Natural killer cell (primary cell): ENCODE results near the gene PGRMC1. TPM values are rescaled to one million over a fixed set of nuclear protein-coding genes. Genes with fewer than 3 reads are reported as not detected.
"Not testable (repeated sequence)": the region's sequence is repeated elsewhere in the genome, so short reads cannot be mapped to it uniquely, and the experiment has no call there.

Source experiments
- ATAC-seq, 3 donors: fragments of 150-1000 bp in 2 of 3; fragments of 200-7000 bp in 1 of 3; cut with Tn5 transposase; 1 replicate in 1 of 3; 2 replicates in 2 of 3; pipeline ENCODE4 v1.10.0; 2021; ENCODE audit warnings: mild to moderate bottlenecking in 2 of 3, moderate library complexity in 2 of 3
- DNase-seq, 2 donors: peaks; one replicate each; pipeline versions ENCODE4 v3.0.0 to v3.0.0-alpha.2; 2013 to 2021; ENCODE audit warnings: mixed read lengths in 1 of 2
- H3K27ac ChIP-seq: one replicate; pipeline ENCODE4 v1.5.1; 2013; ENCODE audit warnings: mild to moderate bottlenecking, low read length
- H3K27me3 ChIP-seq: one replicate; pipeline ENCODE4 v1.6.1; 2013; ENCODE audit warnings: low read length; ENCODE audit not compliant: control insufficient read depth, insufficient read depth
- H3K36me3 ChIP-seq: one replicate; pipeline ENCODE4 v1.6.1; 2013; ENCODE audit warnings: low read length; ENCODE audit not compliant: control insufficient read depth, insufficient read depth
- H3K4me1 ChIP-seq: one replicate; pipeline ENCODE4 v1.6.1; 2013; ENCODE audit warnings: low read length; ENCODE audit not compliant: control insufficient read depth, insufficient read depth
- H3K4me3 ChIP-seq: one replicate; pipeline ENCODE4 v1.5.1; 2013; ENCODE audit warnings: low read length
- H3K9me3 ChIP-seq: one replicate; pipeline ENCODE4 v1.6.1; 2013; ENCODE audit warnings: low read length; ENCODE audit not compliant: control insufficient read depth, insufficient read depth
- H3K27ac Mint-ChIP-seq, 2 donors: one replicate each; pipeline ENCODE4 v1.8.0; 2022; ENCODE audit warnings: mild to moderate bottlenecking in 2 of 2, mixed read lengths in 2 of 2, moderate library complexity in 1 of 2
- H3K27me3 Mint-ChIP-seq, 2 donors: one replicate each; pipeline ENCODE4 v1.8.0; 2022; ENCODE audit warnings: low read depth in 2 of 2, mixed read lengths in 2 of 2
- H3K36me3 Mint-ChIP-seq: one replicate; pipeline ENCODE4 v1.8.0; 2022; ENCODE audit warnings: mixed read lengths
- H3K4me1 Mint-ChIP-seq, 2 donors: one replicate each; pipeline ENCODE4 v1.8.0; 2022; ENCODE audit warnings: mixed read lengths in 2 of 2
- H3K4me3 Mint-ChIP-seq: one replicate; pipeline ENCODE4 v1.8.0; 2022; ENCODE audit warnings: mild to moderate bottlenecking, moderate library complexity, mixed read lengths
- H3K9me3 Mint-ChIP-seq, 2 donors: one replicate each; pipeline ENCODE4 v1.8.0; 2022; ENCODE audit warnings: mixed read lengths in 2 of 2
- WGBS: methylation state at CpG from one replicate; pipeline ENCODE4 v1.1.7; 2013; ENCODE audit warnings: missing lambda C conversion rate; ENCODE audit not compliant: insufficient coverage; 5-methylcytosine and 5-hydroxymethylcytosine counted together
- intact Hi-C: fragments of 100-400 bp; cut with micrococcal nuclease; formaldehyde crosslinking; loops from one replicate; pipeline ENCODE4 v1.14.2; 2022
- total RNA-seq, 4 donors: library from RNA; stranded (reverse); fragments of 120-200 nt in 1 of 4; gene quantifications; one replicate each; pipeline versions ENCODE4 v1.2.3 to v1.2.4, GENCODE V29; 2013 to 2022
- TF ChIP-seq, protein P1 (sequence below): fragments of 200-600 bp; IDR thresholded peaks from one replicate; pipeline ENCODE4 v1.8.0; 2022; ENCODE audit warnings: antibody characterized with exemption

Gene PGRMC1
- total RNA-seq, 3 donors from 2014 or later (not counting 1 experiment from before 2014, with no cell fraction given): 11.5 to 13.6 (median 13.2) TPM

DNA sequence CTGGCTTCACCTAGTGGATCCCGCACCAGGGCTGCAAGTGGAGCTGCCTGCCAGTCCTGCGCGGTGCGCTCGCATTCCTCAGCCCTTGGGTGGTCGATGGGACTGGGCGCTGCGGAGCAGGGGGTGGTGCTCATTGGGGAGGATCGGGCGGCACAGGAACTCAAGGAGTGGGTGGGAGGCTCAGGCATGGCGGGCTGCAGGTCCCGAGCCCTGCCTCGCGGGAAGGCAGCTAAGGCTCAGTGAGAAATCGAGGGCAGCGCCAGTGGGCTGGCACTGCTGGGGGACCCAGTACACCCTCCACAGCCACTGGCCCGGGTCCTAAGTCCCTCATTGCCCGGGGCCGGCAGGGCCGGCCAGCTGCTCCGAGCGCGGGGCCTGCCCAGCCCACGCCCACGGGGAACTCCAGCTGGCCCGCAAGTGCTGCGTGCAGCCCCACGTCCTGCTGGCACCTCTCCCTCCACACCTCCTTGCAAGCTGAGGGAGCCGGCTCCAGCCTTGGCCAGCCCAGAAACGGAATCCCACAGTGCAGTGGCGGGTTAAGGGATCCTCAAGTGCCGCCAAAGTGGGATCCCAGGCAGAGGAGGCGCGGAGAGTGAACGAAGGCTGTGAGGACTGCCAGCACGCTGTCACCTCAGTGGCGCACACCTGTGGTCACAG, 27.6 kb upstream of the PGRMC1 start:
- ATAC-seq (no peak), DNase-seq (no peak)
- Histone ChIP-seq H3K27ac (no peak overlapping the region), H3K36me3 (no peaks in the 10 kb centered on the region), H3K4me1 (no peaks in the 10 kb centered on the region), H3K9me3 (no peaks in the 10 kb centered on the region), H3K27me3 (no peaks in the 10 kb centered on the region), H3K4me3 (no peak overlapping the region)
- Mint-ChIP-seq H3K36me3 (no peaks in the 10 kb centered on the region), H3K27me3 (peaks cover 10 to 51% of the 10 kb centered on the region in 2 donors), H3K27ac (no peak overlapping the region), H3K4me1 (no peaks in the 10 kb centered on the region), H3K9me3 (no peaks in the 10 kb centered on the region), H3K4me3 (no peak overlapping the region)
- WGBS: 95% methylated on average over 34 of the region's 37 CpGs
- TF ChIP-seq, protein P1, sequence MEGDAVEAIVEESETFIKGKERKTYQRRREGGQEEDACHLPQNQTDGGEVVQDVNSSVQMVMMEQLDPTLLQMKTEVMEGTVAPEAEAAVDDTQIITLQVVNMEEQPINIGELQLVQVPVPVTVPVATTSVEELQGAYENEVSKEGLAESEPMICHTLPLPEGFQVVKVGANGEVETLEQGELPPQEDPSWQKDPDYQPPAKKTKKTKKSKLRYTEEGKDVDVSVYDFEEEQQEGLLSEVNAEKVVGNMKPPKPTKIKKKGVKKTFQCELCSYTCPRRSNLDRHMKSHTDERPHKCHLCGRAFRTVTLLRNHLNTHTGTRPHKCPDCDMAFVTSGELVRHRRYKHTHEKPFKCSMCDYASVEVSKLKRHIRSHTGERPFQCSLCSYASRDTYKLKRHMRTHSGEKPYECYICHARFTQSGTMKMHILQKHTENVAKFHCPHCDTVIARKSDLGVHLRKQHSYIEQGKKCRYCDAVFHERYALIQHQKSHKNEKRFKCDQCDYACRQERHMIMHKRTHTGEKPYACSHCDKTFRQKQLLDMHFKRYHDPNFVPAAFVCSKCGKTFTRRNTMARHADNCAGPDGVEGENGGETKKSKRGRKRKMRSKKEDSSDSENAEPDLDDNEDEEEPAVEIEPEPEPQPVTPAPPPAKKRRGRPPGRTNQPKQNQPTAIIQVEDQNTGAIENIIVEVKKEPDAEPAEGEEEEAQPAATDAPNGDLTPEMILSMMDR: no peak
- intact Hi-C loops: no loop called here

DNA sequence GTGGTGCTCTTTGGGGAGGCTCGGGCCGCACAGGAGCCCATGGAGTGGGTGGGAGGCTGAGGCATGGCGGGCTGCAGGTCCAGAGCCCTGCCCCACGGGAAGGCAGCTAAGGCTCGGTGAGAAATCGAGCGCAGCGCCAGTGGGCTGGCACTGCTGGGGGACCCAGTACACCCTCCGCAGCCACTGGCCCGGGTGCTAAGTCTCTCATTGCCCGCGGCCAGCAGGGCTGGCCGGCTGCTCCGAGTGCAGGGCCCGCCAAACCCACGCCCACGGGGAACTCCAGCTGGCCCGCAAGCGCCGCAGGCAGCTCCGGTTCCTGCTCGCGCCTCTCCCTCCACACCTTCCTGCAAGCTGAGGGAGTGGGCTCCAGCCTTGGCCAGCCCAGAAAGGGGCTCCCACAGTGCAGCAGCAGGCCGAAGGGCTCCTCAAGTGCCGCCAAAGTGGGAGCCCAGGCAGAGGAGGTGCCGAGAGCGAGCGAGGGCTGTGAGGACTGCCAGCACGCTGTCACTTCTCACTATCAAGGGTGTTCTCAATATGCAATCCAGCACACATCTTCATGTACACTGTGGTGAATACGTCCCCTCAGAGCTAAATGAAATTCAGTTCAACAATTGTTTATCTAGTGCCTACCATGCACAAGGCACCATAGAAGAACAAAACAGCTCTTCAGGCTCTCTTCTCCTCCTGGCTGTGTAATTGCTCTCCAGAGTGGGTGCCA, 25.0 kb upstream of the PGRMC1 start:
- H3K4me3 ChIP-seq, H3K27ac ChIP-seq, H3K4me3 Mint-ChIP-seq, H3K36me3 ChIP-seq, H3K36me3 Mint-ChIP-seq, H3K9me3 Mint-ChIP-seq, H3K4me1 Mint-ChIP-seq, H3K9me3 ChIP-seq, H3K27me3 ChIP-seq, H3K27ac Mint-ChIP-seq, intact Hi-C loops, ATAC-seq, H3K4me1 ChIP-seq, DNase-seq: not testable (repeated sequence)
- peaks cover 7 to 54% of the 10 kb centered on the region in 2 donors for H3K27me3 Mint-ChIP-seq
- WGBS: 95% methylated on average over 21 of the region's 30 CpGs

DNA sequence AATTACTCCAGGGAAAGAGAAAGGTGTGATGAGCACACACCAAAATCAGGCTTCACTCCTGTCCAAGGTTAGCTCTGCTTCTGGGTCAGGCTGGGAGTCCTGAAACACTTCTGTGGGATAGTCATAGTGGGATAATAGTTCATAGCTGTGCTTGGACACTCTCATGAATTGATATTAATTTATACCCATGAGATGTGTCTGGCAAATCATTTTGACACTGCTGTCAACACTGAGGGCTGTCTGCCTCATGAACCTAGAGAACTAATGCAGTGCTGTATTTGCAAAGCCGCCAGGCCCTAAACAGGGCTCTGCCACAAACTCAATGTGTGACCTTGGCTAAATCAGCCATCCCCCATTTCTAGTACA, 24.5 kb upstream of the PGRMC1 start:
- intact Hi-C loops: no loop called here
- no peaks in the 10 kb centered on the region for H3K9me3 Mint-ChIP-seq
- no peak overlapping the region for H3K4me3 ChIP-seq

DNA sequence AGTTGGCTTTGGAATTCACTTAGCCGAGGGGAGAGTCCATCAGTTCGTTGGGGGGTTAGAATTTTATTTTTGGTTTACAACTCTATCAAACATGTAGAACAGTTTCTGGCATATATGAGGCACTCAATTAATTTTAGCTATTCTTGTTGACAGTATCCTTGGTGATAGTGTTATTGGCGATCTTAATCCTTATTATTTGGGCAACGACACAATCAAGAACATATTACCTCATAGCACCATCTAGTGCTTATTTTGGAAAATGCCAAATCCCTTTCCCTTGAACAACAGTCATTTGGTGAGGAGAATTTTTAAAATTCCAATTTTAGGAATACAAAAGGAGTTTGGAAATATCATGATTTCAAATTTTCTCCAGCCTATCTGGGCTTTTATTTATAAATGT, 17.9 kb upstream of the PGRMC1 start:
- Histone ChIP-seq H3K27ac (no peak overlapping the region), H3K4me1 (no peaks in the 10 kb centered on the region), H3K27me3 (no peaks in the 10 kb centered on the region), H3K4me3 (no peak overlapping the region), H3K36me3 (no peaks in the 10 kb centered on the region), H3K9me3 (no peaks in the 10 kb centered on the region)
- TF ChIP-seq, protein P1: no peak
- no peak overlapping the region for H3K4me3 Mint-ChIP-seq
- intact Hi-C loops: no loop called here
- peaks cover 4 to 53% of the 10 kb centered on the region in 2 donors for H3K27me3 Mint-ChIP-seq
- WGBS: no CpG with 5 or more reads among the region's 4 CpGs
- H3K9me3 Mint-ChIP-seq: no peaks in the 10 kb centered on the region
- DNase-seq (no peak), ATAC-seq (no peak)
- no peaks in the 10 kb centered on the region for H3K36me3 Mint-ChIP-seq
- H3K4me1 Mint-ChIP-seq: no peaks in the 10 kb centered on the region
- H3K27ac Mint-ChIP-seq: no peak overlapping the region

More for the DNA sequence above, 24.5 kb upstream of the PGRMC1 start:
- no peak overlapping the region for H3K27ac ChIP-seq
- Mint-ChIP-seq H3K27ac (no peak overlapping the region), H3K4me3 (no peak overlapping the region), H3K4me1 (no peaks in the 10 kb centered on the region), H3K27me3 (peaks cover 7 to 52% of the 10 kb centered on the region in 2 donors), H3K36me3 (no peaks in the 10 kb centered on the region)
- no peaks in the 10 kb centered on the region for H3K4me1 ChIP-seq
- WGBS: 100% methylated on average over 1 of the region's 1 CpG
- ATAC-seq (no peak), DNase-seq (no peak)
- TF ChIP-seq, protein P1: no peak
- H3K27me3 ChIP-seq: no peaks in the 10 kb centered on the region
- H3K36me3 ChIP-seq: no peaks in the 10 kb centered on the region
- H3K9me3 ChIP-seq: no peaks in the 10 kb centered on the region
